Measurements from ENCODE around the gene GALK2.

GRCh38 chr15:49200347-49200746 lies 30.3 kb downstream of the GALK2 start:
- TF ChIP-seq CTCF (conservative IDR thresholded peaks at IDR 0.05; ENCODE audit: low read depth, low read length) = no peak
- TF ChIP-seq POLR2A (IDR thresholded peaks at IDR 0.05; ENCODE audit: low read depth, low read length) = no peak
- TF ChIP-seq RFX5 (IDR thresholded peaks at IDR 0.05; ENCODE audit: low read depth, low read length) = no peak
- TF ChIP-seq MAFK (IDR thresholded peaks at IDR 0.05; ENCODE audit: low read depth, low read length) = no peak
- TF ChIP-seq BHLHE40 (IDR thresholded peaks at IDR 0.05; ENCODE audit: low read depth, low read length) = no peak
- TF ChIP-seq SMC3 (IDR thresholded peaks at IDR 0.05; ENCODE audit: low read depth, low read length) = no peak
- TF ChIP-seq RAD21 (IDR thresholded peaks at IDR 0.05; ENCODE audit: low read length) = no peak
- TF ChIP-seq USF2 (IDR thresholded peaks at IDR 0.05; ENCODE audit: low read depth, low read length) = no peak
- no peak for TF ChIP-seq RCOR1 (IDR thresholded peaks at IDR 0.05; ENCODE audit: insufficient replicate concordance, low read length)
- no peak for TF ChIP-seq FOS (IDR thresholded peaks at IDR 0.05; ENCODE audit: low read depth, low read length)
- TF ChIP-seq CEBPB (IDR thresholded peaks at IDR 0.05; ENCODE audit: low read depth, low read length) = no peak
- no peak for TF ChIP-seq MXI1 (IDR thresholded peaks at IDR 0.05; ENCODE audit: borderline replicate concordance, low read depth, low read length)
- no peak for TF ChIP-seq ELK1 (IDR thresholded peaks at IDR 0.05; ENCODE audit: borderline replicate concordance, low read depth, low read length)
